ENCODE results near the gene HOMER3.

GRCh38 chr19:18943465-18943864 is 2.4 kb upstream of the HOMER3 start:
- no peak for TF ChIP-seq ZNF610 (tag by site-specific recombination; IDR thresholded peaks at IDR 0.05; ENCODE audit: borderline replicate concordance)
- TF ChIP-seq GFI1B (tag by site-specific recombination; IDR thresholded peaks at IDR 0.05) = no peak
- no peak for TF ChIP-seq CTCF (tag by site-specific recombination; IDR thresholded peaks at IDR 0.05)
- TF ChIP-seq ZNF585B (tag by site-specific recombination; IDR thresholded peaks at IDR 0.05) = no peak
- no peak for TF ChIP-seq REPIN1 (tag by site-specific recombination; IDR thresholded peaks at IDR 0.05; ENCODE audit: low read depth)
- TF ChIP-seq ZNF776 (tag by site-specific recombination; IDR thresholded peaks at IDR 0.05; ENCODE audit: borderline replicate concordance) = no peak
- no peak for TF ChIP-seq ZNF133 (tag by site-specific recombination; IDR thresholded peaks at IDR 0.05)
- TF ChIP-seq ZNF274 (IDR thresholded peaks at IDR 0.05; ENCODE audit: low read length) = no peak
- TF ChIP-seq ZNF274 (tag by site-specific recombination; IDR thresholded peaks at IDR 0.05; ENCODE audit: borderline replicate concordance) = no peak
- TF ChIP-seq ZNF140 (tag by site-specific recombination; IDR thresholded peaks at IDR 0.05) = no peak

All from HEK293 (cell line).